GM12891 (cell line): Measurements from ENCODE around the gene ALPK3.

ENCODE experiments used
- POLR2A ChIP-seq: IDR thresholded peaks from 2 replicates; pipeline ENCODE4 v1.6.1; 2011; ENCODE audit warnings: low read depth, low read length, control low read depth
- POLR2AphosphoS5 ChIP-seq: IDR thresholded peaks from 2 replicates; pipeline ENCODE4 v1.6.1; 2011; ENCODE audit warnings: low read depth, low read length, control low read depth
- SPI1 ChIP-seq: IDR thresholded peaks from 2 replicates; pipeline ENCODE4 v1.6.1; 2011; ENCODE audit warnings: low read depth, low read length, control low read depth
- TAF1 ChIP-seq: IDR thresholded peaks from 2 replicates; pipeline ENCODE4 v1.6.1; 2011; ENCODE audit warnings: low read depth, low read length, control low read depth

- TF ChIP-seq POLR2A (no peak), POLR2AphosphoS5 (no peak), SPI1 (no peak), TAF1 (no peak)
Measured at GRCh38 chr15:84909782-84910181, 92.6 kb downstream of the ALPK3 start.
